GM21367 (cell line): ENCODE results near the gene DNAJB13.

Experiments
- ATAC-seq: cut with Tn5 transposase; IDR thresholded peaks from one replicate; pipeline ENCODE4 v1.9.1; 2021; ENCODE audit not compliant: unreplicated experiment

DNAJB13 gene

DNA sequence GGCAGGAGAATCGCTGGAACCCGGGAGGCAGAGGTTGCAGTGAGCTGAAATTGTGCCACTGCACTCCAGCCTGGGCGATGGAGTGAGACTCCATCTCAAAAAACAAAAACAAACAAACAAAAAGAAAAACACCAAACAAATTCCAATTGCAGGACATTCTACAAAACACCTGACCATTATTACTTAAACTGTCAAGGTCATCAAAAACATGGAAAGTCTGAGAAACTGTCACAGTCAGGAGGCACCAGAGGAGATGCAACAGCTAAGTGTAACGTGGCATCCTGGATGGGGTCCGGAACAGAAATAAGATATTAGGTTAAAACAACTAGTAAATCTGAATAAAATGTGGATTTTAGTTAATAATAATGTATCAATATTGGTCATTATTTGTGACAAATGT lies 914 bp upstream of the DNAJB13 start:
- ATAC-seq = no peak

DNA sequence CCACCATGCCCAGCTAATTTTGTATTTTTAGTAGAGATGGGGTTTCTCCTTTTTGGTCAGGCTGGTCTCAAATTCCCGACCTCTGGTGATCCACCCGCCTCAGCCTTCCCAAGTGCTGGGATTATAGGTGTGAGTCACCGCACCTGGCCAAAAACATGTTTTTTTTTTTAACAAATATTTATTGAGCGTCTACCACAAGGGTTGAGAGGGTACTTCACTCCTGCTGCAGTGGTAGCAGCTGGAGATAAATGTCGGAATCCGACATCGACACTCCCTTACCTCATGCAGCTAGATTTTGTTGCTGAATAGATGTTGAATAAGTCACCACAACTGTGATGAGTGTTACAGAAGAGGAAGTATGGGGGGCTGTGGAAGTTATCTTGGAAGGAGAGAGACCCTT lies 971 bp downstream of the DNAJB13 start:
- ATAC-seq = no peak

DNA sequence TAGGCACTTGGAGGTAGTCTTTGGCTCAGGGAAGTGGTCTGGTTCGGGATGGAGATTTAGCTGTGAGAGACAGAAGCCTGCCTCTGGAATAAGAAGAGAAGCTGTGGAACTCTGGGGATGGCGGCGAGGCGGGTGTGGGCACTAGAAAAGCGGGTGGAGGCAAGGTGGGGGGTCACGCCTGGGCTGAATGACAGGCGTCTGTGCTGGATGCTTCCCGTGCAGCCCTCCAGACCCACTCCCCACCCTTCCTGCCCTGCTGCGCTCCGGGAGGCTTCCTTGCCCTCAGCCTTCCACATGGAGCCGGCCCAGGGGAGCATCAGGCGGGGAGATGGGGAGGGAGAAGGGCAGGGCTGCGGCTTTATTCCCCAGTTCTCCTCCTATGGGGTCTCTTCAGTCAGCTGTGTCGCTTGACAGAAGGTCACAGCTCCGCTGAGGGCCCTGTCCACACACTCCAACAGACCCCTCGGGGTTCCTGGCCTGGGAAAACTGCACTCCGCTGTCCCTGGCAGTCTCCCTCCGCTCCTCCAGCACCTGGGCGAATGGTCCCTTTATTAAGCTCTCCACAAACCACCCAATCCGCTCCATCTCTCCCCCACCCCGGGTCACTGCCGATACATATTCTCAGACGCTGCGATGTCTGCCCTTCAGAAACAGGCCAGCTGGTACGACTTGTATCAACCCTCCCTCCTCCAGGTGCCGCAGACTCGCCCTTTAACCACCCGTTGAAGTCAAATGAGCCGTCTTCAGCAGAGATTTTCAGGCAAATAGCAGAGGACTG lies 6.2 kb downstream of the DNAJB13 start:
- no peak for ATAC-seq

DNA sequence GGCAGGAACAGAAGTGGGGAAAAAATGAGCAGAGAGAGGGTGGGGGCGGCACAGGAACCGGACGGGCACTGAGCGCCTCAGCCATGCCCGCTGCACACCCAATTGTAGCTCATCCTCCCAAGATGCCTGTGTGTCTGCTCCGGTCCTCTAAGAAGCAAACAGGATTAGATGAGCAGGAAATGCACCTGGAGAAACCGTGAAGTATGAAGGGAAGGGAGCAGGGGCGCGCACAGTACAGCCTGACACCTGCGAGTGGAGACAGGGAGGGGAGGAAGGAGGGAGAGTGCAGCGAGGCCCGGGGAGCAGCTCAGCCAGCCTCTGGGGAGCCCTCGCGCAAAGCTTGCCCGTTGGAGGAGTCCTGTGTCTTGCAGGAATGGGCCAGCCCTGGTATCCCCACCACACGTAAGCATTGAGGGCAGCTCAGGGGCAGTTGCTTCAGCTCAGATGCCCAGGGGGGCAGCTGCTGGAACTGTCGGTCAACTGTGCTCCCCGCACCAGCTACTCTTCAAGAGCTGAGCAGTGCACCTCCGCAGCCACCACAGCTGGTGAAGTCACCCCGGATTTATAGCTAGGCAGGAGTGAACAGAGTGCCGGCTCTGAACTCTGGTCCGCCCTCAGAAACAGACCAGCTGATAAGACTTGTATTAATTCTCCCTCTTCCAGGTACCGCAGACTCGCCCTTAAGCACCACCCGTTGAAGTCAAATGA lies 7.0 kb downstream of the DNAJB13 start:
- no peak for ATAC-seq

GRCh38 chr11:73958521-73959141 lies 7.8 kb downstream of the DNAJB13 start:
- no peak for ATAC-seq

GRCh38 chr11:73961321-73961720 lies 10.5 kb downstream of the DNAJB13 start:
- no peak for ATAC-seq

- no peak for ATAC-seq
Observed at GRCh38 chr11:73962101-73962705, 11.4 kb downstream of the DNAJB13 start.

DNA sequence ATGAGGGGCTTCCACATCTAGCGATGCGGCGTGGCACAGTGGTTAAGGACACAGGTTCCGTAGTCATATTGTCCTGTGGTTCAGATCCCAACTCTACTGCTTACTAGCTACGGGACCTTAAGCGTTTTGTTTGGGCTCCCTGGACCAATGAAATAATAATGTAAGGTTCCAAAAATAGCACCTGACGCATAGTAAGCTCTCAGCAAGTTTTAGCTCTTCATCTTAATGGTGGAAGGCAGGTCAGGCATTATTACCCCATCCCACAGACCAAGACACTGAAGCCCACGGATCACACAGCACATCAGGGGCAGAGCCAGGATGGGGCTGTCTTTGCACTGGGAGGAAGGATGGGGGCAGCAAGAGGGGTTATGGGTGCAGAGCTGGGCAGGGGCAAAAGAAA lies 13.0 kb downstream of the DNAJB13 start:
- no peak for ATAC-seq

- ATAC-seq = no peak
Observed at GRCh38 chr11:73965076-73965763, 14.4 kb downstream of the DNAJB13 start.

- ATAC-seq = no peak
Observed at GRCh38 chr11:73965764-73966121, 14.9 kb downstream of the DNAJB13 start.

DNA sequence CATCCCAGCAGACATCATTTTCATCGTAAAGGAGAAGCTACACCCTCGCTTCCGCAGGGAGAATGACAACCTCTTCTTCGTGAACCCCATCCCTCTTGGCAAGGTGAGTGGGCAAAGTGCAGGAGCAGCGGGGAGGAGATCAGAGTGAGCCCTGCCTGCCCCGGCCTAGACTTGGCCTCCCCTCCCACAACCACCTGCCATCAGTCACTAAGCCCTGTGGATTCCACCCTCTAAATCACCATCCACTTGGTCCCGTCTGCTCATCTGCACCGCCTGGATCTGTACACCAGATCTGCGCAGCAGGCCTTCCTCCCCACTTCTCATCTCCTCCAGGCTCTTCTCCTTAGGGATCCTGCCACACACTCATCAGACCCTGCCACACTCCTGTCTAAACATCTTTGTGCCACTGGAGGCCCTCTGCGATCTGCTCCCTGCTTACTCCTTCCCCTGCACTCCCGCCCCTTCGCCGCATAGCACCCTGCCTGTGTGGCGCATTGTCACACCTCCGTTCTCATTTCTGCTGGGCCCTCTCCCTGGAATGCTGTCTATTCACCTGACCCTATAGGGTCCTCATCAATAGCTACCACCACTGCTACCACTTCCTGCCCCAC lies 17.6 kb downstream of the DNAJB13 start:
- no peak for ATAC-seq

GRCh38 chr11:73969091-73969490 lies 18.3 kb downstream of the DNAJB13 start:
- ATAC-seq = no peak

- ATAC-seq = no peak
Observed at GRCh38 chr11:73969991-73970800, 19.4 kb downstream of the DNAJB13 start.

DNA sequence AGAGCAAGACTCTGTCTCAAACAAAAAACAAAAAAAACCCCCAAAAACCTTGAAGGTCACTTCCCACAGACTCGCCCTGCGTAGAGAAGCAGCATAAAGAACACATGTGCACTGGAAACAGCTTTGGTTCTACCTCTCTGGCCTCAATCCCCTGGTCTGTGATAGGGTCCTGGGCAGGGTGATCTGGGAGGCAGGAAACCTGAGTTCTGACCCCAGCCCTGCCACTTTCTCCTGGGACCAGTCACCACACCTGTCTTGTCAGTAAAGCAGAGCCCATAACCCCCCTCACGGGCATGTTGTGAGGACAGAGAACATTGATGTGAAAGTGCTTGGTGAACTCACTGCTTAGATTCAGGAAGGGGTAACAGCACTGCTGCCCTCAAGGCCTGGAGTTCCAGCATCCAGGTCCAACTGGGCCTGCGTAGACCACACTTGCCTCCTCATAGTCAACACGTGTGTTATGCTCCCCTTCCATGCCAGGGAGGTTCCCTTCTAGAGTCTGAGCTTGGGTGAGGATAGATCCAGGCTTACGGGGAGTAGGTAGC lies 20.4 kb downstream of the DNAJB13 start:
- ATAC-seq = no peak

- no peak for ATAC-seq
Observed at GRCh38 chr11:73972187-73972586, 21.4 kb downstream of the DNAJB13 start.

DNA sequence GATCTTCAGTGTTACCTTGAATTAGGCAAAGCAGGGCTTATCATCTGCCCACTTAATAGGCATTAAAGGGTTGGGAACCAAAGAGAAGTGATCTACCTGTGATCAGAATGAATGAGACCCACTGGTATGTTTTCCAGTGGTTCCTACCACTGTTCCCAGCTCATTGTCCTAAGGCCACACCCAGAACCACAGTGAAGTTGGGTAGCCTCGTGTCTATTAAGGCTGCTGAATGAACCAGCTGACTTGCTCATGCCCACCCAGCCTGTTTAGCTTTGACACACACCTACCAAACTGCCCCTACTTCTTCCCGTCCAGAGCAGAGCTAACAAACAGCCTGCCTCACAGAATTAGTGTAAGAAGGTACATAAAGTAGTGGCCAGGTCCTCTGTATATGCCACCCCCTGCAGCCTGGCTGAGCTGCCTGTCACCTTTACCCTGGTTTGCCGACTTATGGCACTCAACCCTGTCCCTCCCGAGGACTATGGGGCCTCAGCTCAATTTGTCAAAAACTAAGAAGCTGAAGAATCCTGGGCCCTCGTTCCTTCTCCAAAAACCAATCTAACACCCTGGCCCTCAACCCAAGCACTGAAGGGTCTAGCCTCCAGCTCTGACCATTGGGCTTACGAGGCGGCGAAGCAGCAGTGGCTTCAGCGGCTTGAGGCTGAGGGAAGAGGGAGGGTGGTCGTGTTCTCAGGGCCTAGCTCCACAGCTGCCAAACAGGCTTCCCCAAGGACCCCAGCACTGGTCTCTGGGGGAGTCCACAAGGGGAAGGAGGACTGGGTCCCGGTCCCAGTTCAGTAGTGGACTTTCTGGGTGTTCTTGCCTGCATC lies 22.0 kb downstream of the DNAJB13 start:
- no peak for ATAC-seq

GRCh38 chr11:73974604-73975478 lies 24.0 kb downstream of the DNAJB13 start:
- no peak for ATAC-seq

- ATAC-seq = no peak
Observed at GRCh38 chr11:73975479-73975757, 24.6 kb downstream of the DNAJB13 start.
